GM12878 (cell line): Measurements from ENCODE around the gene SLC12A5. TPM values are rescaled to one million over a fixed set of nuclear protein-coding genes. Genes with fewer than 3 reads are reported as not detected.
"Not testable (repeated sequence)": the region's sequence is repeated elsewhere in the genome, so short reads cannot be mapped to it uniquely, and the experiment has no call there.

Source experiments
- ATAC-seq: fragments of 200-7000 bp; cut with Tn5 transposase; 3 replicates; pipeline ENCODE4 v1.9.1; 2020; ENCODE audit warnings: mild to moderate bottlenecking, moderate library complexity
- BruUV-seq: library from RNA; stranded (reverse); fragments of 400-500 nt; replicated peaks from 2 replicates; lab custom pipeline; 2021; lab: Mats Ljungman, UMichigan
- CTCF ChIA-PET: fragments of 300-600 bp; sonication (Branson Sonifier 250); formaldehyde crosslinking; extraction: SDS; loops from one replicate; lab custom pipeline; 2021; ENCODE audit warnings: inconsistent platforms; lab: Yijun Ruan, JAX
- POLR2A ChIA-PET: fragments of 350-600 bp; formaldehyde crosslinking; extraction: SDS; loops from one replicate; lab custom pipeline; 2021; ENCODE audit warnings: inconsistent platforms; lab: Charles Lee
- RAD21 ChIA-PET: fragments of 300-600 bp; sonication (Branson Sonifier 250); formaldehyde crosslinking; loops from one replicate; lab custom pipeline; 2023; ENCODE audit warnings: antibody characterized with exemption; ENCODE audit not compliant: unreplicated experiment; lab: Charles Lee
- SMC1A ChIA-PET: fragments of 300-600 bp; sonication (Branson Sonifier 250); formaldehyde crosslinking; loops from one replicate; lab custom pipeline; 2023; ENCODE audit not compliant: unreplicated experiment, uncharacterized antibody; lab: Charles Lee
- DNase-seq: peaks from one replicate; pipeline ENCODE4 v3.0.0-alpha.2; 2011; ENCODE audit warnings: low read depth, low spot score
- FAIRE-seq: peaks from 3 replicates; lab custom pipeline; 2011; peaks lifted over from hg19 to GRCh38; lab: Jason Lieb, UNC
- H2AFZ ChIP-seq: 2 replicates; pipeline ENCODE4 v1.6.0; 2011; ENCODE audit warnings: low read depth, low read length, control low read depth; ENCODE audit not compliant: control insufficient read depth
- H3K27ac ChIP-seq: 2 replicates; pipeline ENCODE4 v1.5.1; 2011; ENCODE audit warnings: control low read depth; ENCODE audit not compliant: control insufficient read depth, insufficient read depth
- H3K27me3 ChIP-seq, 2 experiments: replicated peaks in 1 of 2; 2 replicates each; pipeline versions ENCODE4 v1.6.0 to v1.6.1; 2011; ENCODE audit warnings: low read length in 1 of 2; ENCODE audit not compliant: control insufficient read depth in 2 of 2, insufficient read depth in 2 of 2
- H3K36me3 ChIP-seq, 2 experiments: 2 replicates each; pipeline ENCODE4 v1.5.1; 2011; ENCODE audit warnings: low read length in 1 of 2; ENCODE audit not compliant: control insufficient read depth in 2 of 2, insufficient read depth in 2 of 2
- H3K4me1 ChIP-seq: 2 replicates; pipeline ENCODE4 v1.6.1; 2011; ENCODE audit warnings: mild to moderate bottlenecking, low read length, moderate library complexity, mixed read lengths; ENCODE audit not compliant: control insufficient read depth, insufficient read depth
- H3K4me2 ChIP-seq: 2 replicates; pipeline ENCODE4 v1.6.0; 2011; ENCODE audit warnings: control low read depth; ENCODE audit not compliant: control insufficient read depth, insufficient read depth
- H3K4me3 ChIP-seq: fragments of 200-600 bp; sonication (generic); 2 replicates; pipeline ENCODE4 v1.5.1; 2016
- H3K79me2 ChIP-seq: 2 replicates; pipeline ENCODE4 v1.6.0; 2011; ENCODE audit warnings: low read length; ENCODE audit not compliant: control insufficient read depth, insufficient read depth
- H3K9ac ChIP-seq: 2 replicates; pipeline ENCODE4 v1.8.0; 2011; ENCODE audit warnings: low read length, control low read depth, mixed read lengths; ENCODE audit not compliant: control insufficient read depth, insufficient read depth
- H3K9me3 ChIP-seq: replicated peaks from 3 replicates; pipeline ENCODE4 v1.5.1; 2011; ENCODE audit warnings: mild to moderate bottlenecking, low read length; ENCODE audit not compliant: control insufficient read depth, insufficient read depth
- H4K20me1 ChIP-seq: 2 replicates; pipeline ENCODE4 v1.6.0; 2011; ENCODE audit not compliant: control insufficient read depth, insufficient read depth
- SMC3 ChIP-seq: IDR thresholded peaks from 2 replicates; pipeline ENCODE4 v1.6.1; 2011; ENCODE audit warnings: low read length, improper control_type of control experiment, borderline replicate concordance
- WGBS: methylation state at CpG from one replicate; pipeline ENCODE4 v1.1.6; 2016; ENCODE audit warnings: low lambda C conversion rate; ENCODE audit not compliant: insufficient replicate concordance, insufficient coverage; ENCODE audit errors: missing lambda C conversion rate; 5-methylcytosine and 5-hydroxymethylcytosine counted together
- in situ Hi-C: fragments of 300-500 bp; cut with MboI; formaldehyde crosslinking; loops from 9 replicates; pipeline ENCODE4 v1.14.3; 2018; ENCODE audit warnings: mixed read lengths
- intact Hi-C: fragments of 100-400 bp; cut with micrococcal nuclease; formaldehyde crosslinking; loops from one replicate; pipeline ENCODE4 v1.14.2; 2022; ENCODE audit not compliant: unreplicated experiment
- polyA plus RNA-seq, 11 experiments: library from polyadenylated mRNA; depleted of rRNA in 4 of 11; unstranded in 6 of 11; stranded (reverse) in 5 of 11; fragments of >200 nt; fragmentation: Nextera tagmentation in 4 of 11; fragmentation: Illumina TruSeq in 1 of 11; extraction: Ambion mirVana in 4 of 11; extraction: Trizol in 1 of 11; gene quantifications; 1 replicate in 1 of 11; 2 replicates in 10 of 11; pipeline versions ENCODE4 v1.2.1 to v1.2.3, GENCODE V29; 2011 to 2016; ENCODE audit warnings: inconsistent platforms in 2 of 11, missing spikeins in 2 of 11, low read depth in 1 of 11
- total RNA-seq, 4 experiments: library from RNA; depleted of rRNA in 3 of 4; stranded (reverse); fragments of >200 nt in 3 of 4; fragmentation: Illumina TruSeq in 1 of 4; extraction: Trizol in 1 of 4; gene quantifications; 2 replicates each; pipeline versions ENCODE4 v1.2.1 to v1.2.3, GENCODE V29; 2013 to 2021
- TF ChIP-seq, protein P1 (sequence below), 3 experiments: IDR thresholded peaks in 2 of 3; conservative IDR thresholded peaks in 1 of 3; 2 replicates each; pipeline ENCODE4 v1.5.1; 2011; ENCODE audit warnings: low read depth in 3 of 3, low read length in 3 of 3, mild to moderate bottlenecking in 3 of 3, control low read depth in 2 of 3, moderate library complexity in 2 of 3, inconsistent platforms in 1 of 3, mixed read lengths in 1 of 3; ENCODE audit not compliant: control insufficient read depth in 2 of 3, insufficient read depth in 1 of 3; ENCODE audit errors: extremely low read depth in 1 of 3

SLC12A5 gene
- total and polyA plus RNA-seq, 10 of the 15 experiments (the other 5 are each of a cell fraction or from before 2014, with no cell fraction given), result 0.26 to 2.7 (median 1.2) TPM

DNA sequence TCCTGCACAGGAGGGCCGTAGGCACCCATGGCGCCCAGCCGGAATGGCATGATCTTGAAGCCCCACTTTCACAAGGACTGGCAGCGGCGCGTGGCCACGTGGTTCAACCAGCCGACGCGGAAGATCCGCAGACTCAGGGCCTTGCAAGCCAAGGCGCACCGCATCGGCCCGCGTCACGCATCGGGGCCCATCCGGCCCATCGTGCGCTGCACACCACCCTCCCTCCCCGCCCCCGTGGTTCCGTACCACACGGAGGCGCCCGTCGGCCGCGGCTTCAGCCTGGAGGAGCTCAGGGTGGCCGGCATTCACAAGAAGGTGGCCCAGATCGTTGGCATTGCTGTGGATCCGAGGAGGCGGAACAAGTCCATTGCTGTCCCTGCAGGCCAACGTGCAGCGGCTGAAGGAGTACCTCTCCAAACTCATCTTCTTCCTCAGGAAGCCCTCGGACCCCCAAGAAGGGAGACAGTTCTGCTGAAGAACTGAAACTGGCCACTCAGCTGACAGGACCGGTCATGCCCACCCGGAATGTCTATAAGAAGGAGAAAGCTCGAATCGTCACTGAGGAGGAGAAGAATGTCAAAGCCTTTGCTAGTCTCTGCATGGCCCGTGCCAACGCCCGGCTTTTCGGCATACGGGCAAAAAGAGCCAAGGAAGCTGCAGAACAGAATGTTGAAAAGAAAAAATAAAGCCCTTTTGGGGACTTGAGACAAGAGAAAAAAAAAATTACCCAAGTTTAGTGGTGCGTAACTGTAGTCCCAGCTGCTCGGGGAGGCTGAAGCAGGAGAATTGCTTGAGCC lies 70.7 kb downstream of the SLC12A5 start (continued):
- TF ChIP-seq, protein P1, sequence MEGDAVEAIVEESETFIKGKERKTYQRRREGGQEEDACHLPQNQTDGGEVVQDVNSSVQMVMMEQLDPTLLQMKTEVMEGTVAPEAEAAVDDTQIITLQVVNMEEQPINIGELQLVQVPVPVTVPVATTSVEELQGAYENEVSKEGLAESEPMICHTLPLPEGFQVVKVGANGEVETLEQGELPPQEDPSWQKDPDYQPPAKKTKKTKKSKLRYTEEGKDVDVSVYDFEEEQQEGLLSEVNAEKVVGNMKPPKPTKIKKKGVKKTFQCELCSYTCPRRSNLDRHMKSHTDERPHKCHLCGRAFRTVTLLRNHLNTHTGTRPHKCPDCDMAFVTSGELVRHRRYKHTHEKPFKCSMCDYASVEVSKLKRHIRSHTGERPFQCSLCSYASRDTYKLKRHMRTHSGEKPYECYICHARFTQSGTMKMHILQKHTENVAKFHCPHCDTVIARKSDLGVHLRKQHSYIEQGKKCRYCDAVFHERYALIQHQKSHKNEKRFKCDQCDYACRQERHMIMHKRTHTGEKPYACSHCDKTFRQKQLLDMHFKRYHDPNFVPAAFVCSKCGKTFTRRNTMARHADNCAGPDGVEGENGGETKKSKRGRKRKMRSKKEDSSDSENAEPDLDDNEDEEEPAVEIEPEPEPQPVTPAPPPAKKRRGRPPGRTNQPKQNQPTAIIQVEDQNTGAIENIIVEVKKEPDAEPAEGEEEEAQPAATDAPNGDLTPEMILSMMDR (IDR thresholded peaks at IDR 0.05 in 2 of 3, conservative IDR thresholded peaks at IDR 0.05 in 1 of 3; ENCODE audit: control insufficient read depth in 2 of 3, extremely low read depth in 1 of 3, insufficient read depth in 1 of 3, low read depth in 3 of 3, low read length in 3 of 3), result peak; percentile 35 to 68 (median 64); a peak in 4 of 6 replicates
- TF ChIP-seq SMC3, result peak; percentile 51

DNA sequence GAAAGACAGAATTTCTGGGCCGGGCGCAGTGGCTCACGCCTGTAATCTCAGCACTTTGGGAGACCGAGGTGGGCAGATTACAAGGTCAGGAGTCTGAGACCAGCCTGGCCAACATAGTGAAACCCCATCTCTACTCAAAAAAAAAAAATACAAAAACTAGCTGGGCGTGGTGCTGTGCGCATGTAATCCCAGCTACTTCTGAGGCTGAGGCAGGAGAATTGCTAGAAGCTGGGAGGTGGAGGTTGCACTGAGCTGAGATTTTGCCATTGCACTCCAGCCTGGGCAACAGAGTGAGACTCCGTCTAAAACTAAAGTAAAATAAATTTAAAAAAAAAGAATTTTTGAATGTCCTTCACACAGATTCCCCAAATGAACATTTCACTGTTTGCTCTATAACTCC lies 71.4 kb downstream of the SLC12A5 start:
- H3K36me3 ChIP-seq, H3K4me2 ChIP-seq, in situ Hi-C loops, H2AFZ ChIP-seq, intact Hi-C loops, H3K9ac ChIP-seq, H4K20me1 ChIP-seq, H3K4me1 ChIP-seq, H3K79me2 ChIP-seq, H3K27me3 ChIP-seq, H3K9me3 ChIP-seq, H3K4me3 ChIP-seq, FAIRE-seq, BruUV-seq, DNase-seq, H3K27ac ChIP-seq, ATAC-seq: not testable (repeated sequence)
- ChIA-PET RAD21 (interaction anchor here (1.2 to 1.4 kb wide), 2 partner anchors 19 to 30 kb away, joined by 6 to 7 read pairs; no protein-coding TSS in a partner anchor), CTCF (interaction anchor here (0.7 to 2.4 kb wide), 8 partner anchors 9 to 73 kb away, joined by 3 to 18 read pairs (median 4); no protein-coding TSS in a partner anchor), POLR2A (interaction anchor here (1.5 kb wide), 1 partner anchor 20 kb away, joined by 3 read pairs; no protein-coding TSS in a partner anchor), SMC1A (interaction anchor here (2.2 to 2.9 kb wide), 3 partner anchors 7 to 30 kb away, joined by 9 to 11 read pairs (median 9); partner anchors contain the start of gene CD40)
- 86% methylated on average over 7 of the region's 7 CpGs for WGBS
